ENCODE measurements around the gene MUC5AC.

DNA sequence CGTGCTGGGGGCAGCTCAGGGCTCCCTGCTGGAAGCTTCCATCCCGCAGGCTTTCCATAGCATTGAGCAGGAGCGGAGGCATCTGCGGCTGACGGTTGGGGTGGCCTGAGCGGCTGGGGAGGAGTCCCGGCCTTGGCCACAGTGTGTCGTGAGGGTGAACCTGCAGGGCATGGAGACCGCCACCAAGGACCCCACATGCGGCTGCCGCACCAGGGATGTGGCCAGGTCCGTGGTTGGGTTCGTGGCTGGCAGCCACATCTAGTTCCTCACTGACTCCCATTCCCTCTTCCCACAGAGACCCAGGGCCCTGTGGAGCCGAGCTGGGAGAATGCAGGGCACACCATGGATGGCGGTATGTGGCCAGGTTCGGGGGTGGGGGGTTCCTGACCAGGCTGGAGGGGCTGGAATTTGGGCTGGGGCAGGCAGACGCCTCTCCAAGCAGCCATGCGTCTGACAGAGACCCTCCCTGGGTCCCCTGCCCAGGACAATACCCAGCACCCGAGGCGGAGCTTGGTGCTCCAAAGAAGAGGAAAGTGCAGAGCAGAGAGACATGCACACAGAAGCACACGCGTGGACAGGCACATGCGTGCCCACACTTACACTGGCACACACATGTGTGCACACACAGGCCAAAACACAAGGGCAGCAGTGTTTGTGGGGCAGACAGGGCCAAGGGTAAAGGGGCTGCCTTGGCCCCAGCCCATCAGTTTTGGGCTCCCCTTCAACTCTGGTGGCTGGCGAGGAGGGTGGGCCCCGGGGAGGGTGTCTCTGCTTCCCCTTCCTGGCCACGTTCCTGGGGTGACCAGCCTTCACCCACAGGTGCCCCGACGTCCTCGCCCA, 67.9 kb downstream of the MUC5AC start:
- TF ChIP-seq, protein P1, sequence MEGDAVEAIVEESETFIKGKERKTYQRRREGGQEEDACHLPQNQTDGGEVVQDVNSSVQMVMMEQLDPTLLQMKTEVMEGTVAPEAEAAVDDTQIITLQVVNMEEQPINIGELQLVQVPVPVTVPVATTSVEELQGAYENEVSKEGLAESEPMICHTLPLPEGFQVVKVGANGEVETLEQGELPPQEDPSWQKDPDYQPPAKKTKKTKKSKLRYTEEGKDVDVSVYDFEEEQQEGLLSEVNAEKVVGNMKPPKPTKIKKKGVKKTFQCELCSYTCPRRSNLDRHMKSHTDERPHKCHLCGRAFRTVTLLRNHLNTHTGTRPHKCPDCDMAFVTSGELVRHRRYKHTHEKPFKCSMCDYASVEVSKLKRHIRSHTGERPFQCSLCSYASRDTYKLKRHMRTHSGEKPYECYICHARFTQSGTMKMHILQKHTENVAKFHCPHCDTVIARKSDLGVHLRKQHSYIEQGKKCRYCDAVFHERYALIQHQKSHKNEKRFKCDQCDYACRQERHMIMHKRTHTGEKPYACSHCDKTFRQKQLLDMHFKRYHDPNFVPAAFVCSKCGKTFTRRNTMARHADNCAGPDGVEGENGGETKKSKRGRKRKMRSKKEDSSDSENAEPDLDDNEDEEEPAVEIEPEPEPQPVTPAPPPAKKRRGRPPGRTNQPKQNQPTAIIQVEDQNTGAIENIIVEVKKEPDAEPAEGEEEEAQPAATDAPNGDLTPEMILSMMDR (IDR thresholded peaks at IDR 0.05; ENCODE audit: low read depth, low read length), result no peak
- TF ChIP-seq MAX (IDR thresholded peaks at IDR 0.05; ENCODE audit: low read depth, low read length), result no peak
- TF ChIP-seq POLR2A (IDR thresholded peaks at IDR 0.05; ENCODE audit: extremely low read depth, insufficient read length), result no peak
- no peak for TF ChIP-seq MYC (IDR thresholded peaks at IDR 0.05; ENCODE audit: low read depth, low read length)

Data from NB4 (cell line).